Measurements from ENCODE around the gene NPEPPS. TPM values are rescaled to one million over a fixed set of nuclear protein-coding genes. Genes with fewer than 3 reads are reported as not detected.
"Not testable (repeated sequence)": the region's sequence is repeated elsewhere in the genome, so short reads cannot be mapped to it uniquely, and the experiment has no call there.

The NPEPPS gene, protein sequence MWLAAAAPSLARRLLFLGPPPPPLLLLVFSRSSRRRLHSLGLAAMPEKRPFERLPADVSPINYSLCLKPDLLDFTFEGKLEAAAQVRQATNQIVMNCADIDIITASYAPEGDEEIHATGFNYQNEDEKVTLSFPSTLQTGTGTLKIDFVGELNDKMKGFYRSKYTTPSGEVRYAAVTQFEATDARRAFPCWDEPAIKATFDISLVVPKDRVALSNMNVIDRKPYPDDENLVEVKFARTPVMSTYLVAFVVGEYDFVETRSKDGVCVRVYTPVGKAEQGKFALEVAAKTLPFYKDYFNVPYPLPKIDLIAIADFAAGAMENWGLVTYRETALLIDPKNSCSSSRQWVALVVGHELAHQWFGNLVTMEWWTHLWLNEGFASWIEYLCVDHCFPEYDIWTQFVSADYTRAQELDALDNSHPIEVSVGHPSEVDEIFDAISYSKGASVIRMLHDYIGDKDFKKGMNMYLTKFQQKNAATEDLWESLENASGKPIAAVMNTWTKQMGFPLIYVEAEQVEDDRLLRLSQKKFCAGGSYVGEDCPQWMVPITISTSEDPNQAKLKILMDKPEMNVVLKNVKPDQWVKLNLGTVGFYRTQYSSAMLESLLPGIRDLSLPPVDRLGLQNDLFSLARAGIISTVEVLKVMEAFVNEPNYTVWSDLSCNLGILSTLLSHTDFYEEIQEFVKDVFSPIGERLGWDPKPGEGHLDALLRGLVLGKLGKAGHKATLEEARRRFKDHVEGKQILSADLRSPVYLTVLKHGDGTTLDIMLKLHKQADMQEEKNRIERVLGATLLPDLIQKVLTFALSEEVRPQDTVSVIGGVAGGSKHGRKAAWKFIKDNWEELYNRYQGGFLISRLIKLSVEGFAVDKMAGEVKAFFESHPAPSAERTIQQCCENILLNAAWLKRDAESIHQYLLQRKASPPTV
- total RNA-seq (100 to 1,000 TPM; 109 to 131 TPM), polyA plus RNA-seq (ENCODE audit: insufficient read length in 6 of 6) (100 to 1,000 TPM; 156 to 223 (median 177) TPM)
- long read RNA-seq, donor 1, full-length matches to known transcripts, result 8 of 22 reads
- long read RNA-seq, donor 1, partial matches to known transcripts, result 14 of 22 reads
- long read RNA-seq, donor 1, other reads (novel, unspliced or antisense), result 0 of 22 reads
- long read RNA-seq, donor 2, full-length matches to known transcripts, result 17 of 22 reads
- long read RNA-seq, donor 2, partial matches to known transcripts, result 5 of 22 reads
- long read RNA-seq, donor 2, other reads (novel, unspliced or antisense), result 0 of 22 reads
- long read RNA-seq, donor 3, full-length matches to known transcripts, result 5 of 5 reads
- long read RNA-seq, donor 3, partial matches to known transcripts, result 0 of 5 reads
- long read RNA-seq, donor 3, other reads (novel, unspliced or antisense), result 0 of 5 reads
- long read RNA-seq, donor 4, full-length matches to known transcripts, result 7 of 15 reads
- long read RNA-seq, donor 4, partial matches to known transcripts, result 3 of 15 reads
- long read RNA-seq, donor 4, other reads (novel, unspliced or antisense), result 5 of 15 reads
- long read RNA-seq, donor 5, full-length matches to known transcripts, result 6 of 6 reads
- long read RNA-seq, donor 5, partial matches to known transcripts, result 0 of 6 reads
- long read RNA-seq, donor 5, other reads (novel, unspliced or antisense), result 0 of 6 reads
- long read RNA-seq, donor 6, full-length matches to known transcripts, result 2 of 10 reads
- long read RNA-seq, donor 6, partial matches to known transcripts, result 8 of 10 reads
- long read RNA-seq, donor 6, other reads (novel, unspliced or antisense), result 0 of 10 reads
- long read RNA-seq, donor 7, full-length matches to known transcripts, result 4 of 31 reads
- long read RNA-seq, donor 7, partial matches to known transcripts, result 27 of 31 reads
- long read RNA-seq, donor 7, other reads (novel, unspliced or antisense), result 0 of 31 reads
- long read RNA-seq, donor 8, full-length matches to known transcripts, result 8 of 8 reads
- long read RNA-seq, donor 8, partial matches to known transcripts, result 0 of 8 reads
- long read RNA-seq, donor 8, other reads (novel, unspliced or antisense), result 0 of 8 reads
- long read RNA-seq, donor 9, result 0 reads
- long read RNA-seq, donor 10, partial matches to known transcripts, result 3 of 5 reads
- long read RNA-seq, donor 10, other reads (novel, unspliced or antisense), result 2 of 5 reads
- long read RNA-seq, donor 11, result 0 reads
- long read RNA-seq, donor 12, full-length matches to known transcripts, result 8 of 8 reads
- long read RNA-seq, donor 12, partial matches to known transcripts, result 0 of 8 reads
- long read RNA-seq, donor 12, other reads (novel, unspliced or antisense), result 0 of 8 reads

DNA sequence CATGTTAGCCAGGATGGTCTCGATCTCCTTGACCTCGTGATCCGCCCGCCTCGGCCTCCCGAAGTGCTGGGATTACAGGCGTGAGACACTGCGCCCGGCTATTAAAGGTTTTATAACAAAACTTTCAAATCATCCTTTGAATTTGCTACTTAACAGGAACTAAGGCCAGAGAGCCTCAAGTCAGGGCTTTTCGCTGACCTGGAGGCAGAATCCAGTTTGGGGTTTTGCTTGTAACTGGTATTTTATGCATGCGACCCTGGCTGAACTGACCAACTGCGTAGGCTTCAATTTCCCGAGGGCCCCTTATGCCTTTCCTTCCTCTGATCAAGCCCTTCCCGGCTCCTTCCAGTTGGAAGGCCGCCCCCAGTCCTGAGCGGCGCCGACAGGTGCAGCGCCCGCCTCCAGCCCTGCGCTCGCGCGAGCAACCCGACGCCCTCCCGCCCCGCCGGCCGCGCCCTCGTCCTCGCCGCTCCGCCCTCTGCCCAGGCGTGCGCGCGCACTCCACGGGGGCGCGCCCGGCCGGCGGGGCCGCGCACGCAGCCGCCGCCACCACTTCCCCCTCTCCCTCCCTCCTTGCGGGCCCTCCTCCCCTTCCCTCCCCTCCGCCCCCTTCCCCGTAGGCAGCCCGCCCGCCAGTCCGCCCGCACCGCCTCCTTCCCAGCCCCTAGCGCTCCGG lies at the start of gene NPEPPS:
NPEPPS (plus strand) TSS at position 552 of the 676 bp plus-strand sequence. CDS start 193 bp downstream, outside the sequence.
- peak; percentile 88 for ATAC-seq
- intact Hi-C loops (cut with DNase I); H3K27me3 ChIP-seq; H3K9me3 ChIP-seq; H3K36me3 ChIP-seq: not testable (repeated sequence)
- DNase-seq, result peak; percentile 79 to 96 (median 92)
- Histone ChIP-seq H3K27ac (peak within 1 kb of the TSS; percentile 81 to 90), H3K4me3 (peak within 1 kb of the TSS; percentile 36 to 61), H3K4me1 (peaks cover 0 to 12% of the 10 kb centered on the region in 2 donors)

DNA sequence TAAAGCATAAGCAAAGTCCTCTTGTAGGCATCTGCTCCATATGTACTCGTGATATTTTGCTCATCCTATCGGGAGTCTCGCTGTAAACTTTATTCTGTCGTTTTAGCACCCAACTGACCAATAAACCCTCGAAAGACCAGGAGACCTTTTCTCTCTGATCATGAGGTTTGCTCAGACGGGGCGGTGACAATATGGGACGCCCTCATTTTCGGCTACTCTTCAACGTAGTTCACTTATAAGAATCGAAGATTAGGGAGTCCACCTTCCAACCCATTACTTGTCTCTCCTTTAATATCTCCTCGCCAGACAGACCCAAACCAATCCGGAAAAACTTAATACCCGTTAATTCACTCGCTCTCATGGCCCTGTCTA lies 39.1 kb upstream of the NPEPPS start:
- H3K4me3 ChIP-seq, result peak overlapping the region; percentile 33 to 58
- H3K9me3 ChIP-seq; ATAC-seq; H3K27me3 ChIP-seq; H3K4me1 ChIP-seq; intact Hi-C loops (cut with DNase I); DNase-seq: not testable (repeated sequence)
- peak overlapping the region; percentile 75 to 84 for H3K27ac ChIP-seq
- H3K36me3 ChIP-seq, result peaks cover 0 to 25% of the 10 kb centered on the region in 2 donors

DNA sequence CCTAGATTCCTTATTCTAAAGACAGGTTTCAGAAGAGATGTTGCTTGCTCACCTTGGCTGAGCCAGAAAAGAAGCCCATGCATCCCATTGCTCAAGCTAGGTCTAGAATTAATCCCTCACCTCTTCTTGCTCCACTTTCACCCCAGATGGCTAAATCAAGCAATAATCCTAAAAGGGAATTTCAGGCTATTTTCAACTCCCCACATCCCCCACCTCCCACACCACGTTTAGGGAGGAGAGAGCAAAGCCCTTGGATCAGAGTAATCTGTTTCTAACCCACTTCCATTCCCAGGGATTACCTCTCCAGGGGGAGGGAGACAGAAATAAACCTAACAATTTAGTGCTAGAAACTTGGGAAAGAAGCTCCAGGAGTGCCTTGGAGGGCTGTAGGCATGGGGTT lies 31.8 kb upstream of the NPEPPS start:
- H3K9me3 ChIP-seq; ATAC-seq; H3K4me3 ChIP-seq; H3K27me3 ChIP-seq; H3K36me3 ChIP-seq; DNase-seq; H3K27ac ChIP-seq; intact Hi-C loops (cut with DNase I): not testable (repeated sequence)
- H3K4me1 ChIP-seq, result peaks cover 5 to 17% of the 10 kb centered on the region in 2 donors

DNA sequence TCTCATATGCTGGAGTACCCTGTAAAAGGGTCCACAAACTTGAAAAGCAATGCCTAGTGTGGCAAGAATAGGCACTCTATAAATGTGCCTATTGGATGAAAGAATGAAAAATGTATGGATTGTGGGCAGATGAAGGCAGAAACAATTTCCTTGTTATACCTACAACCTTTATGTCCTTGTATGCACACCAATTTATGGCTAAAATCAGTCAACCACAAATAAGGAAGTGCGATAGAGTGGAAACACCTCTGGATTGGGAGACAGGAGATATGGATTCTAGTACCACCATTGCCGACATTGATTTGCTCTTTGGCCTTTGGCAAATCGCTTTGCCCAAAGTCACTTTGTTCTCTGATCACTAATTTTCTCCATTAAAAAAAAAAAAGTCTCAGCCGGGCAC lies 31.4 kb upstream of the NPEPPS start:
- intact Hi-C loops (cut with DNase I); H3K36me3 ChIP-seq; H3K9me3 ChIP-seq; H3K27me3 ChIP-seq; DNase-seq; H3K27ac ChIP-seq; ATAC-seq; H3K4me3 ChIP-seq: not testable (repeated sequence)
- peaks cover 5 to 17% of the 10 kb centered on the region in 2 donors for H3K4me1 ChIP-seq

- peak; percentile 76 for ATAC-seq
- intact Hi-C loops (cut with DNase I); H3K27ac ChIP-seq: not testable (repeated sequence)
Measured at GRCh38 chr17:47500620-47501019, 30.3 kb upstream of the NPEPPS start.

DNA sequence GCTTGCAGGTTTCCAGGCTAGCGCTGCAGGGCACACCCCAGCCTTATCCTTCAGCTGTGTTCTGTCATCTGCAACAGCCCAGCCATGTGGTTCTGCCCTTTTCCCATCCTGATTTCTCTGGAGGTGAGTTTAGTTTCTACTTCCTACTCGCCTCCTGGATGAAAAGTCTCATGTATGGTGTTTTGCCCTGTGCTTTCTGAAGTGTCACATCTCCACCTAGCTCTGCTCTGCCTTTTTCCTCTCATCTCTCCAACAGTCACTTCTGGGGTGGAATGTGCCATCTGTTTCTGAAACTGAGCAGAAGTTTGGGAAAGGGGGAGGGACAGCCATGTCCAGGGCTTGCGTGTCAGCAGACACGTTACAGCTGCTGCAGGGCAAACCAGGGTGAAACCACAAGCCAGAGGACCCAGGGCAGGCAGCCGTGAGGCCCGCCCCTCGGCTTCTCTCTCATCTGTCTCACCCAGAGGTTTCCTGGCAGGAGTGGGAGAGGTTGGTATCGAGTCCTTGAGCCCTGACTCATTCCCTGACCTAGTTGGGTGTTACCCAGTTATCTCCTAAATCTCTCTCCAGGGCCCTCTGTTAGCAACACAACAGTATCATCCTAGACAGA lies 28.7 kb upstream of the NPEPPS start:
- H3K9me3 ChIP-seq; H3K27me3 ChIP-seq; intact Hi-C loops (cut with DNase I); H3K36me3 ChIP-seq; H3K4me3 ChIP-seq: not testable (repeated sequence)
- peaks cover 5 to 17% of the 10 kb centered on the region in 2 donors for H3K4me1 ChIP-seq
- peak in 3 of 4 donors; percentile 38 to 56 (median 42) for DNase-seq
- ATAC-seq, result peak; percentile 88
- peak overlapping the region; percentile 65 for H3K27ac ChIP-seq

More at GRCh38 chr17:47500620-47501019, 30.3 kb upstream of the NPEPPS start:
- peak in 1 of 4 donors; percentile 13 for DNase-seq
- not testable (repeated sequence) for H3K4me3 ChIP-seq, H3K27me3 ChIP-seq, H3K9me3 ChIP-seq, H3K36me3 ChIP-seq
- peaks cover 5 to 17% of the 10 kb centered on the region in 2 donors for H3K4me1 ChIP-seq
- TF ChIP-seq, protein P1, sequence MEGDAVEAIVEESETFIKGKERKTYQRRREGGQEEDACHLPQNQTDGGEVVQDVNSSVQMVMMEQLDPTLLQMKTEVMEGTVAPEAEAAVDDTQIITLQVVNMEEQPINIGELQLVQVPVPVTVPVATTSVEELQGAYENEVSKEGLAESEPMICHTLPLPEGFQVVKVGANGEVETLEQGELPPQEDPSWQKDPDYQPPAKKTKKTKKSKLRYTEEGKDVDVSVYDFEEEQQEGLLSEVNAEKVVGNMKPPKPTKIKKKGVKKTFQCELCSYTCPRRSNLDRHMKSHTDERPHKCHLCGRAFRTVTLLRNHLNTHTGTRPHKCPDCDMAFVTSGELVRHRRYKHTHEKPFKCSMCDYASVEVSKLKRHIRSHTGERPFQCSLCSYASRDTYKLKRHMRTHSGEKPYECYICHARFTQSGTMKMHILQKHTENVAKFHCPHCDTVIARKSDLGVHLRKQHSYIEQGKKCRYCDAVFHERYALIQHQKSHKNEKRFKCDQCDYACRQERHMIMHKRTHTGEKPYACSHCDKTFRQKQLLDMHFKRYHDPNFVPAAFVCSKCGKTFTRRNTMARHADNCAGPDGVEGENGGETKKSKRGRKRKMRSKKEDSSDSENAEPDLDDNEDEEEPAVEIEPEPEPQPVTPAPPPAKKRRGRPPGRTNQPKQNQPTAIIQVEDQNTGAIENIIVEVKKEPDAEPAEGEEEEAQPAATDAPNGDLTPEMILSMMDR (IDR thresholded peaks at IDR 0.05), result peak; percentile 44 to 47

GRCh38 chr17:47502776-47503455 lies 28.0 kb upstream of the NPEPPS start:
- Histone ChIP-seq H3K27ac (peak overlapping the region; percentile 6 to 65), H3K4me1 (peaks cover 5 to 17% of the 10 kb centered on the region in 2 donors)
- DNase-seq; H3K27me3 ChIP-seq; H3K9me3 ChIP-seq; H3K4me3 ChIP-seq; intact Hi-C loops (cut with DNase I); H3K36me3 ChIP-seq: not testable (repeated sequence)
- ATAC-seq, result peak; percentile 53

GRCh38 chr17:47511701-47512146 lies 19.2 kb upstream of the NPEPPS start:
- ATAC-seq, result peak; percentile 72
- peak overlapping the region; percentile 33 to 70 for H3K27ac ChIP-seq
- not testable (repeated sequence) for H3K4me3 ChIP-seq

More at GRCh38 chr17:47511701-47512146, 19.2 kb upstream of the NPEPPS start:
- H3K27me3 ChIP-seq; H3K4me1 ChIP-seq; intact Hi-C loops (cut with DNase I); H3K36me3 ChIP-seq; H3K9me3 ChIP-seq: not testable (repeated sequence)
- peak in 1 of 4 donors; percentile 50 for DNase-seq

Data from left lung (tissue), 14 donors.